G401 (cell line): ENCODE results near the gene TSHB. TPM values are rescaled to one million over a fixed set of nuclear protein-coding genes. Genes with fewer than 3 reads are reported as not detected.
"Not testable (repeated sequence)": the region's sequence is repeated elsewhere in the genome, so short reads cannot be mapped to it uniquely, and the experiment has no call there.

Experiments used
- DNase-seq: peaks from one replicate; pipeline ENCODE4 v3.0.0-alpha.2; 2015; ENCODE audit warnings: low spot score
- in situ Hi-C: cut with HindIII; loops from 2 replicates; pipeline ENCODE4 v1.10.0; 2016; ENCODE audit warnings: low sequenced_read_pairs, mixed read lengths
- total RNA-seq: library from RNA; depleted of rRNA; stranded (reverse); fragments of >200 nt; shearing (Covaris generic); gene quantifications from 2 replicates; pipeline ENCODE4 v1.2.3, GENCODE V29; 2014; rRNA removed

The TSHB gene
- not detected in 2 replicates for total RNA-seq

- in situ Hi-C loops: no loop called here
- DNase-seq: no peak
These were observed at the start of gene TSHB for GRCh38 chr1:115029526-115029925. Gene TSHB, plus strand, starts transcription at chr1:115029826. Its CDS starts 3,537 bp downstream, at chr1:115033363.

DNA sequence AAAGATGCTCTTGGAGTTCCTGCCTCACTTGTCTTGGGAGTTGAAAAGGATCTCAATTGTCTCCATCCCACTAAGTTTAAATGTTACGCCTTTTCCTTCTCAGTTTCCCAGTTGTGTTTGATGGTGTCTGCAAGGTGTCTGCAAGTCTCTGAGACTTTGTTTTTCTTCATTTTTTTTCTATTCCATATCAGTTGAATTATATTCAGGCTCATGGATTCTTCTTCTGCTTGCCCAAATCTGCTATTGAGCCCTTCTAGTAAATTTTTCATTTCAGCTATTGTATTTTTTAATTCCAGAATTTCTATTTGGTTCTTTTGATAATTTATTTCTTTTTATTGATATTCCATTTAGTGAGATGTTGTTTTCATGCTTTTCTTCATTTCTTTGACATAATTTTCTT is 47.4 kb upstream of the TSHB start:
- no peak for DNase-seq
- in situ Hi-C loops: no loop called here

GRCh38 chr1:114986286-114986685 is 43.3 kb upstream of the TSHB start:
- no peak for DNase-seq
- in situ Hi-C loops: no loop called here

GRCh38 chr1:114988095-114988494 is 41.5 kb upstream of the TSHB start:
- DNase-seq: no peak
- in situ Hi-C loops: no loop called here

DNA sequence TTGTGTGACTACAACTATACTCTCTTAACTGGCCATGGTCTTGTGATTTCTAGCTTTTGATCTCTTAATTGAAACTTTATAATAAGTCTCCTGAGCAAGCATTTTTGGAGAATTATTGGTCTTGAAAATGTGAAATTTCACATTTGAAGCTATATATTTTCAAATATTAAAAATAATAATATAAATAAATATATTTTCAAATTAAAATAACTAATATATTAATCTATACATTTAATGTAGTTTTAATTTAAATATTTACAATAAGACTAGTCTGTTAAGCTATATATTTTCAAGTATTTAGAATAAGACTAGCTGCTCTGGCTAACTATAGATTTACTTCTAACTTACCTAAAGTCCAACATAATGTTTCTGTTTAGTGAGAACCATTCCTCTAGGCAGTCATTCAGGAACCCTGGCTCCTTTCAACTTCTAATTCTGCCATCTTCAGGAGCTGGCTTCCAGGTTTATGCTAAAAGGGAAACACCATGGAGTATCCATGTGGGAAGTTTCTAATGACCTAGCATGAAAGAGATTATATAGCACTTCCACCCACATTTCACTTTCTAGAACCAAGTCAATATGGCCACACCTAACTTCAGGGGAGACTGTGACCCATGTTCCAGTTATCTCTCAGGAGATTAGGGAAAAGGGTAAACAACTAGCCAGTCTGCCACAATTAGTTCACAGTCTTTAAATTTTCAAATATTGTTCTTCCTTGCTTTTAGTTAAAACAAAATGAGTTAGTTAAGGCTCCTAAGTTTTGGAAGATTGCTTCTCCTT is 31.9 kb upstream of the TSHB start:
- DNase-seq: no peak
- in situ Hi-C loops: no loop called here

- in situ Hi-C loops: no loop called here
- no peak for DNase-seq
These were observed 23.4 kb upstream of the TSHB start for GRCh38 chr1:115006191-115006590.

- in situ Hi-C loops: no loop called here
These were observed 17.6 kb upstream of the TSHB start for GRCh38 chr1:115012006-115012405.

DNA sequence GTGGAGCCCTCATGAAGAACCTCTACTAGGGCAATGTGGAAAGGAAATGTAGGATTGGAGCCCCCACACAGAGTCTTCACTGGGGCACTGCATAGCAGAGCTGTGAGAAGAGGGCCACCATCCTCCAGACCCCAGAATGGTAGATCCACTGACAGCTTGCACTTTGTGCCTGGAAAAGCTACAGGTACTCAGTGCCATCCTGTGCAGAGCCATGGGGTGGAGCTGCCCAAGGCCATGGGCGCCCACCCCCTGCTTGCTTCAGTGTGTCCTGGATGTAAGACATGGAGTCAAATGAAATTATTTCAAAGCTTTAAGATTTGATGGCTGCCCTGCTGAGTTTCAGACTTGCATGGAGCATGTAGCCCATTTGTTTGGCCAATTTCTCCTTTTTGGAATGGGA is 17.2 kb upstream of the TSHB start:
- in situ Hi-C loops: no loop called here

More at GRCh38 chr1:115012006-115012405, 17.6 kb upstream of the TSHB start:
- no peak for DNase-seq

DNA sequence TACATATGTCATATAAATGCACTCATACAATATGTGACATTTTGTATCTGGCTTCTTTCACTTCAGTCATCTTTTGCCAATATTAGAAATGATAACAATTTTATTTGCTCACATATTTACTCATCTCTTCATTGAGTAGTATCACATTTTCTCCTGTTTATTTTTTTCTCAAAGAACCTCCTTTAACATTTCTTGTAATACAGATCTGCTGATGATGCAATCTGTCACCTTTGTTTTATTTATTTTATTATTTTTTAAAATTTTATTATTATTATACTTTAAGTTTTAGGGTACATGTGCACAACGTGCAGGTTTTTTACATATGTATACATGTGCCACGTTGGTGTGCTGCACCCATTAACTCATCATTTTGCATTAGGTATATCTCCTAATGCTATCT is 15.8 kb upstream of the TSHB start:
- in situ Hi-C loops: no loop called here
- no peak for DNase-seq

More for the DNA sequence above, 17.2 kb upstream of the TSHB start:
- no peak for DNase-seq

DNA sequence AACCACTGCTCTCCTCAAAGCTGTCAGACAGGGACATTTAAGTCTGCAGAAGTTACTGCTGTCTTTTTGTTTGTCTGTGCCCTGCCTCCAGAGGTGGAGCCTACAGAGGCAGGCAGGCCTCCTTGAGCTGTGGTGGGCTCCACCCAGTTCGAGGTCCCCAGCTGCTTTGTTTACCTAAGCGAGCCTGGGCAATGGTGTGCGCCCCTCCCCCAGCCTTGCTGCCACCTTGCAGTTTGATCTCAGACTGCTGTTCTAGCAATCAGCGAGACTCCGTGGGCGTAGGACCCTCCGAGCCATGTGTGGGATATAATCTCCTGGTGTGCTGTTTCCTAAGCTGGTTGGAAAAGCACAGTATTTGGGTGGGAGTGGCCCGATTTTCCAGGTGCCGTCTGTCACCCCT is 10.1 kb upstream of the TSHB start:
- DNase-seq, in situ Hi-C loops: not testable (repeated sequence)

DNA sequence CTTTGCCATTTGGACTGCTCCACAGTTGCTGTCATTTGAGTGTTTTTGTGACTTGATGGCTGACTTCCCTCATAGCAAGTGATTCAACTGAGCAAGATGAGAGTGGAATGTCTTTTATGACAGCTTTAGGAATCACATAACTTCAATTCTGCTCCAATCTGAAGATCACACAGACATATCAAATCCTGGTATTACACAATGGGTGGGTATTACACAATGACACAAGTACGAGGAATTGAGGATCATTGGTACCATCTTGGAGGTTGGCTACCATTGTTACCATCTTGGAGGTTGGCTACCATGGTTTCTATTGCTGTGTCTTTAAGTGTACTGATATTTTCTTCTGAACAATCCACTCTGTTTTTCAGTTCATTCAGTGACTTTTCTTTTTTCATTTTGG is 8.5 kb upstream of the TSHB start:
- DNase-seq: no peak
- in situ Hi-C loops: no loop called here

- in situ Hi-C loops: no loop called here
These were observed 6.0 kb upstream of the TSHB start for GRCh38 chr1:115023593-115023992.

DNA sequence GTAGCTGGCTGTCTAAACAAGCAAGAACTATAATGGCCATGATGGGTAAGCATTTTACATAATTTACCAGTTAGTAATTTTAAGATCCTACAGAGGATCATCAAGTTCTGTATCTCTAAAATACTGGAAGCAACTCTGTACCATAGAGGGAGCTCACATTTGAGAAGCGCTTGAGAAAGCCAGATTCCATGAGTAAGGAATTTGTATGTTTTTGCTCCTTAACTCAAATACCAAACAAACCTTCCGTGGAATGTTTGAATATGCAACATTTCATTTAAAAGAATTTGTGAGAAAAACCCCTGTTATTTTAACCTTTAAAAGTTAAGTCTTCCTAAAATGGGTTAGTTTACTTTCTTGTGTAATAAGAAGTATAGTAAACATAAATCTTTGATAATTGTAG is 2.0 kb downstream of the TSHB start:
- in situ Hi-C loops: no loop called here
- DNase-seq: no peak

More at GRCh38 chr1:115023593-115023992, 6.0 kb upstream of the TSHB start:
- DNase-seq: no peak

GRCh38 chr1:115035652-115036051 is 6.0 kb downstream of the TSHB start:
- in situ Hi-C loops: no loop called here
- no peak for DNase-seq

GRCh38 chr1:115036814-115037507 is 7.3 kb downstream of the TSHB start:
- in situ Hi-C loops: no loop called here
- DNase-seq: no peak

GRCh38 chr1:115040501-115040900 is 10.9 kb downstream of the TSHB start:
- no peak for DNase-seq
- in situ Hi-C loops: no loop called here

DNA sequence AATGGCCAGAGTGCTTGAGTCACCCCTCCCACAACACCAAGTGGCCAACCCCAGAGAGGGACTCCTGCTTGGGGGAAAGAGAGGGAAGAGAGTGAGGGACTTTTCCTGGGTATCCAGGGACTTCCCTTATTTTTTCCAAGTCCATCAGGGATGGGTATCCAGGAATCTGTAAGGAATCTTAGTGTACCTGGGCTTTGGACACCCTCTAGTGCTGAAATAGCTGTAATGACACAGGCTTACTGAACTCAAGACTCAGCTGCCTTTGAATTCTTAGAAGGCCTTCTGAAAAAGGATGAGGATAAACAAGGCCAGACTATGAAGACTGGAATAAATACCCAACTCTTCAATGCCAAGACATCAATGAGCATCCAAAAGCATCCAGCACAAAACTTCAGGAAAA is 12.0 kb downstream of the TSHB start:
- in situ Hi-C loops: no loop called here
- peak; percentile 1 for DNase-seq

DNA sequence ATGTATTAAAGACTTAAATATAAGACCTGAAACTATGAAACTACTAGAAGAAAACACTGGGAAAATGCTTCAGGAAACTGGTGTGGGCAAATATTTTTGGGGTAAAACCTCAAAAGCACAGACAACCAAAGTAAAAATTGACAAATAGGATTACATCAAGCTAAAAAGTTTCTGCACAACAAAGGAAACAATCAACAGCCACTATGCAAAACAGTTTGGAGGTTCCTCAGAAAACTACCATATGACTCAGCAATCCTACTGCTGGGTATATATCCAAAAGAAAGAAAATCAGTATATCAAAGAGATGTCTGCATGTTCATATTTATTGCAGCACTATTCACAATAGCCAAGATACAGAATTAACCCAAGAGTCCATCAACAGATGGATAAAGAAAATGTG is 17.1 kb downstream of the TSHB start:
- DNase-seq: no peak
- in situ Hi-C loops: no loop called here

DNA sequence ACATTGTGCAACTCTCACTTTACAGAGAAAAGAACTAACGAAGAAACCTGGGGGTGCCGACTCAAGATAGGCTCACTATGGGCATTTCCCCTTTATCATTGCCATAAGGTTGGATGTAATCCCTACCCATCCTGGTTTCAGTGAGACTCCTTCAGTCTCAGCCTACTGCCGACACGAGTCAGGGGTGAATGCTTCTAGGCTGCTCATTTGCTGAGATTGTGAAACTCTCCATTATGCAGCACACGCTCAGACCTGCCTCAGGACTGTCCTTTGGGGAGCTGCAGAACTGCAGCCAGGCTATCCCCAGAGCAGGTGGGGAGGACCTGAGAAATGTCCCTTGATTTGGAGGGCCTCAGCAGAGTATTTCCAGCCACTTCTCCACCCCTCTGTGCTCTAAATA is 22.2 kb downstream of the TSHB start:
- no peak for DNase-seq
- in situ Hi-C loops: no loop called here

GRCh38 chr1:115052454-115053083 is 22.9 kb downstream of the TSHB start:
- DNase-seq: peak; percentile 53
- in situ Hi-C loops: no loop called here
